Loucy (cell line): ENCODE data around the gene HSPA13.
A peak's percentile ranks its signal among the peaks of the same experiment; 100 is the strongest.

Experiments used
- H2AFZ ChIP-seq: fragments of 200-600 bp; sonication (generic); 2 replicates; pipeline ENCODE4 v1.6.0; 2016; ENCODE audit warnings: antibody characterized with exemption, mild to moderate bottlenecking, low read length, moderate library complexity
- H3F3A ChIP-seq: fragments of 200-600 bp; 2 replicates; pipeline ENCODE4 v1.6.0; 2016; ENCODE audit warnings: antibody characterized with exemption, low read depth, mild to moderate bottlenecking
- H3K27me3 ChIP-seq: fragments of 200-600 bp; sonication (generic); 2 replicates; pipeline ENCODE4 v1.6.1; 2014; ENCODE audit warnings: low read length, mild to moderate bottlenecking; ENCODE audit not compliant: insufficient read depth, poor library complexity, severe bottlenecking
- H3K36me3 ChIP-seq: fragments of 200-600 bp; sonication (generic); 2 replicates; pipeline ENCODE4 v1.6.1; 2016; ENCODE audit warnings: low read length; ENCODE audit not compliant: insufficient read depth
- H3K4me1 ChIP-seq: fragments of 200-600 bp; sonication (generic); 2 replicates; pipeline ENCODE4 v1.5.1; 2014; ENCODE audit warnings: low read length, mild to moderate bottlenecking; ENCODE audit not compliant: insufficient read depth, poor library complexity, severe bottlenecking
- H3K4me2 ChIP-seq: fragments of 200-600 bp; sonication (generic); 2 replicates; pipeline ENCODE4 v1.6.0; 2014; ENCODE audit warnings: antibody characterized with exemption, low read length, low read depth, mild to moderate bottlenecking; ENCODE audit not compliant: poor library complexity, severe bottlenecking
- H3K4me3 ChIP-seq: fragments of 200-600 bp; sonication (generic); 2 replicates; pipeline ENCODE4 v1.5.1; 2014; ENCODE audit warnings: low read length, mild to moderate bottlenecking, mixed read lengths; ENCODE audit not compliant: poor library complexity, severe bottlenecking
- H3K79me2 ChIP-seq: fragments of 200-600 bp; sonication (generic); 2 replicates; pipeline ENCODE4 v1.6.1; 2014; ENCODE audit warnings: low read length; ENCODE audit not compliant: insufficient read depth
- H3K9ac ChIP-seq: fragments of 200-600 bp; sonication (generic); 2 replicates; pipeline ENCODE4 v1.6.0; 2014; ENCODE audit warnings: mild to moderate bottlenecking, low read depth, low read length, moderate library complexity; ENCODE audit not compliant: poor library complexity, severe bottlenecking
- H3K9me2 ChIP-seq: fragments of 200-600 bp; sonication (generic); replicated peaks from 2 replicates; pipeline ENCODE4 v1.6.1; 2016; ENCODE audit warnings: low read depth, low read length, mixed read lengths
- H3K9me3 ChIP-seq: fragments of 200-600 bp; sonication (generic); 2 replicates; pipeline ENCODE4 v1.6.1; 2014; ENCODE audit warnings: mild to moderate bottlenecking, antibody characterized with exemption, low read length, low read depth; ENCODE audit not compliant: insufficient read depth
- H4K20me1 ChIP-seq: fragments of 200-600 bp; sonication (generic); 2 replicates; pipeline ENCODE4 v1.6.0; 2014; ENCODE audit warnings: antibody characterized with exemption, low read length, mild to moderate bottlenecking; ENCODE audit not compliant: insufficient read depth, poor library complexity, severe bottlenecking
- EZH2phosphoT487 ChIP-seq: fragments of 200-600 bp; IDR thresholded peaks from 2 replicates; pipeline ENCODE4 v1.6.1; 2018; ENCODE audit warnings: antibody characterized with exemption, mild to moderate bottlenecking, moderate library complexity, borderline replicate concordance
- TF ChIP-seq, protein P1 (sequence below): fragments of 200-600 bp; sonication (generic); conservative IDR thresholded peaks from 2 replicates; pipeline ENCODE4 v1.5.1; 2014; ENCODE audit warnings: mild to moderate bottlenecking, antibody characterized with exemption, low read length

Gene HSPA13

DNA sequence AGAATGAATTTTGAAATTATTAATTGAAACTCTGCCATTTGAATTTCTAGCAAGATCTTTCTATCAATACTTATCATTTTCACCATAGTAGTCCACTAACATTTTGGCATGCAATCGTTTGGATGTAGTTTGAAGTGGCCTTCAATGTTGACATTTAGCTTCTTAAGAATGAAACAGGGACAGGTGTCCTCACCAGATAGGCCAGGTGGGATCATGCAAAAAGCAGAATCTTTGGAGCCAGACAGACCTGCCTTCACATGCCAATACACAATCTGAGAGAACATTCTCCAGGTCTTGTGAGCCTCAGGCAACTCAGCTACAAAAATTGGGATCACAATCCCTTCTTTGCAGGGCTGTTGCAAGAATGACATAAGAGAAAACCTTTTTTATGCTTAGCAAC is 18.3 kb upstream of the HSPA13 start:
- Histone ChIP-seq H3K36me3 (no peaks in the 10 kb centered on the region), H3K9me3 (no peaks in the 10 kb centered on the region), H3K79me2 (no peaks in the 10 kb centered on the region), H3F3A (no peaks in the 10 kb centered on the region; the same call in 1 of the 2 replicates), H3K4me1 (peaks cover 13% of the 10 kb centered on the region), H4K20me1 (no peaks in the 10 kb centered on the region), H3K9me2 (no peaks in the 10 kb centered on the region), H3K4me2 (no peak overlapping the region), H3K4me3 (no peak overlapping the region), H3K27me3 (no peaks in the 10 kb centered on the region), H2AFZ (no peak overlapping the region), H3K9ac (no peak overlapping the region)
- TF ChIP-seq, protein P1, sequence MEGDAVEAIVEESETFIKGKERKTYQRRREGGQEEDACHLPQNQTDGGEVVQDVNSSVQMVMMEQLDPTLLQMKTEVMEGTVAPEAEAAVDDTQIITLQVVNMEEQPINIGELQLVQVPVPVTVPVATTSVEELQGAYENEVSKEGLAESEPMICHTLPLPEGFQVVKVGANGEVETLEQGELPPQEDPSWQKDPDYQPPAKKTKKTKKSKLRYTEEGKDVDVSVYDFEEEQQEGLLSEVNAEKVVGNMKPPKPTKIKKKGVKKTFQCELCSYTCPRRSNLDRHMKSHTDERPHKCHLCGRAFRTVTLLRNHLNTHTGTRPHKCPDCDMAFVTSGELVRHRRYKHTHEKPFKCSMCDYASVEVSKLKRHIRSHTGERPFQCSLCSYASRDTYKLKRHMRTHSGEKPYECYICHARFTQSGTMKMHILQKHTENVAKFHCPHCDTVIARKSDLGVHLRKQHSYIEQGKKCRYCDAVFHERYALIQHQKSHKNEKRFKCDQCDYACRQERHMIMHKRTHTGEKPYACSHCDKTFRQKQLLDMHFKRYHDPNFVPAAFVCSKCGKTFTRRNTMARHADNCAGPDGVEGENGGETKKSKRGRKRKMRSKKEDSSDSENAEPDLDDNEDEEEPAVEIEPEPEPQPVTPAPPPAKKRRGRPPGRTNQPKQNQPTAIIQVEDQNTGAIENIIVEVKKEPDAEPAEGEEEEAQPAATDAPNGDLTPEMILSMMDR, result no peak
- no peak for TF ChIP-seq EZH2phosphoT487

GRCh38 chr21:14388282-14388681 is 5.3 kb upstream of the HSPA13 start:
- Histone ChIP-seq H4K20me1 (no peaks in the 10 kb centered on the region), H3K4me2 (no peak overlapping the region), H3K9me3 (no peaks in the 10 kb centered on the region), H2AFZ (no peak overlapping the region), H3F3A (no peaks in the 10 kb centered on the region), H3K4me3 (no peak overlapping the region), H3K79me2 (no peaks in the 10 kb centered on the region), H3K9me2 (no peaks in the 10 kb centered on the region), H3K4me1 (peaks cover 10% of the 10 kb centered on the region), H3K36me3 (no peaks in the 10 kb centered on the region), H3K9ac (no peak overlapping the region), H3K27me3 (no peaks in the 10 kb centered on the region)
- TF ChIP-seq, protein P1, result no peak
- TF ChIP-seq EZH2phosphoT487, result no peak

DNA sequence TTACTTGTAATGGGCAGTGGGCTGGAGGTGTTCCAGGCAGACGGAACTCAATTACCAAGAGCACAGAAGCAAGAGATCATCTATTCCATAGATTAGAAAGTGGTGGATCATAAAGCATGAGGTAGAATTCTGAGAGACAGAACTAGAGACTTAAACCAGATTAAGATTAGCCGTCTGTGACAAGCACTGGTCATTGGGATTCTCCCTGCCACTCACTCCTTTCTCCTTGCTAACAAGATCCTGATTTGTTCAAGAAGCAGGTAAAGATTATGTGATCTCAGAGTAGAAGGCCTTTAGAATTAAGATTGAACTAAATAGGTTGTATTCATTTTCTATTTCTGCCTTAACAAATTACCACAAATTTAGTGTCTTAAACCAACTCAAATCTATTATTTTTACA is 1.5 kb upstream of the HSPA13 start:
- no peaks in the 10 kb centered on the region for H3K36me3 ChIP-seq
- H3K9me2 ChIP-seq, result no peaks in the 10 kb centered on the region
- H3K27me3 ChIP-seq, result no peaks in the 10 kb centered on the region
- H3K9ac ChIP-seq, result peak overlapping the region; percentile 89
- H3K9me3 ChIP-seq, result no peaks in the 10 kb centered on the region
- peaks cover 32% of the 10 kb centered on the region for H3K4me1 ChIP-seq
- H3K4me2 ChIP-seq, result peak overlapping the region; percentile 86
- peaks cover 35% of the 10 kb centered on the region for H3K79me2 ChIP-seq
- no peaks in the 10 kb centered on the region for H3F3A ChIP-seq
- H3K4me3 ChIP-seq, result peak overlapping the region; percentile 90
- H4K20me1 ChIP-seq, result peaks cover 31% of the 10 kb centered on the region
- TF ChIP-seq, protein P1, result no peak
- TF ChIP-seq EZH2phosphoT487, result no peak
- H2AFZ ChIP-seq, result peak overlapping the region; percentile 85; the same call in 1 of the 2 replicates
